WTC11 (cell line): ENCODE measurements around the gene GOLGA6L9. TPM values are rescaled to one million over a fixed set of nuclear protein-coding genes. Genes with fewer than 3 reads are reported as not detected.
A peak's percentile ranks its signal among the peaks of the same experiment; 100 is the strongest.
"Not testable (repeated sequence)": the region's sequence is repeated elsewhere in the genome, so short reads cannot be mapped to it uniquely, and the experiment has no call there.

Source experiments
- ATAC-seq: fragments of 200-7000 bp; cut with Tn5 transposase; 2 replicates; pipeline ENCODE4 v1.10.0; 2021; ENCODE audit warnings: mild to moderate bottlenecking, moderate library complexity
- CTCF ChIA-PET: fragments of 300-600 bp; sonication (Branson Sonifier 250); formaldehyde crosslinking; loops from one replicate; lab custom pipeline; 2021; ENCODE audit warnings: antibody characterized with exemption; lab: Charles Lee
- POLR2A ChIA-PET: fragments of 350-600 bp; sonication (Branson Sonifier 250); formaldehyde crosslinking; loops from one replicate; lab custom pipeline; 2021; ENCODE audit warnings: antibody characterized with exemption; lab: Charles Lee
- DNase-seq: peaks from one replicate; pipeline ENCODE4 v3.0.0; 2021; ENCODE audit warnings: low spot score
- H3K27ac Mint-ChIP-seq: 2 replicates; pipeline ENCODE4 v1.8.0; 2021; ENCODE audit warnings: mixed read lengths
- H3K27me3 Mint-ChIP-seq: 2 replicates; pipeline ENCODE4 v1.8.0; 2021; ENCODE audit warnings: low read depth, mild to moderate bottlenecking, moderate library complexity, mixed read lengths
- H3K36me3 Mint-ChIP-seq: 2 replicates; pipeline ENCODE4 v1.8.0; 2021; ENCODE audit warnings: mixed read lengths
- H3K4me1 Mint-ChIP-seq: 2 replicates; pipeline ENCODE4 v1.8.0; 2022; ENCODE audit warnings: mixed read lengths
- H3K4me3 Mint-ChIP-seq: 2 replicates; pipeline ENCODE4 v1.8.0; 2021; ENCODE audit warnings: mild to moderate bottlenecking, moderate library complexity, mixed read lengths
- H3K9me3 Mint-ChIP-seq: 2 replicates; pipeline ENCODE4 v1.8.0; 2021; ENCODE audit warnings: mixed read lengths
- CTCF ChIP-seq: fragments of 200-600 bp; IDR thresholded peaks from 2 replicates; pipeline ENCODE4 v1.8.0; 2022; ENCODE audit warnings: antibody characterized with exemption
- total RNA-seq: library from RNA; stranded (reverse); gene quantifications from 3 replicates; pipeline ENCODE4 v1.2.3, GENCODE V29; 2021

Gene GOLGA6L9
- total RNA-seq, 1 experiment from 2014 or later: 7.3 TPM

GRCh38 chr15:82414525-82415191 is 15.0 kb upstream of the GOLGA6L9 start:
- H3K27ac Mint-ChIP-seq, H3K9me3 Mint-ChIP-seq, CTCF ChIA-PET, H3K4me1 Mint-ChIP-seq, ATAC-seq, H3K27me3 Mint-ChIP-seq, DNase-seq, POLR2A ChIA-PET, H3K4me3 Mint-ChIP-seq: not testable (repeated sequence)
- peaks cover 15% of the 10 kb centered on the region; the same call in 1 of the 2 replicates for H3K36me3 Mint-ChIP-seq

GRCh38 chr15:82420516-82420915 is 9.1 kb upstream of the GOLGA6L9 start:
- H3K4me1 Mint-ChIP-seq, CTCF ChIA-PET: not testable (repeated sequence)

GRCh38 chr15:82420966-82421365 is 8.7 kb upstream of the GOLGA6L9 start:
- H3K4me1 Mint-ChIP-seq, CTCF ChIA-PET, H3K4me3 Mint-ChIP-seq: not testable (repeated sequence)

More at GRCh38 chr15:82420516-82420915, 9.1 kb upstream of the GOLGA6L9 start:
- H3K27ac Mint-ChIP-seq, H3K9me3 Mint-ChIP-seq, H3K27me3 Mint-ChIP-seq, H3K36me3 Mint-ChIP-seq, H3K4me3 Mint-ChIP-seq, DNase-seq, POLR2A ChIA-PET, ATAC-seq: not testable (repeated sequence)

GRCh38 chr15:82427117-82427516 is 2.5 kb upstream of the GOLGA6L9 start:
- H3K27ac Mint-ChIP-seq, ATAC-seq, H3K36me3 Mint-ChIP-seq, H3K27me3 Mint-ChIP-seq, H3K4me1 Mint-ChIP-seq, CTCF ChIA-PET, DNase-seq, H3K9me3 Mint-ChIP-seq, H3K4me3 Mint-ChIP-seq, POLR2A ChIA-PET: not testable (repeated sequence)

More at GRCh38 chr15:82420966-82421365, 8.7 kb upstream of the GOLGA6L9 start:
- H3K9me3 Mint-ChIP-seq, POLR2A ChIA-PET, H3K27ac Mint-ChIP-seq, DNase-seq, ATAC-seq, H3K36me3 Mint-ChIP-seq, H3K27me3 Mint-ChIP-seq: not testable (repeated sequence)

- H3K27ac Mint-ChIP-seq, H3K9me3 Mint-ChIP-seq, H3K27me3 Mint-ChIP-seq, H3K36me3 Mint-ChIP-seq, ATAC-seq, H3K4me1 Mint-ChIP-seq, POLR2A ChIA-PET, CTCF ChIA-PET: not testable (repeated sequence)
- TF ChIP-seq CTCF: peak; percentile 29; the same call in 1 of the 2 replicates
- peak; percentile 76 for DNase-seq
- peak overlapping the region; percentile 30 for H3K4me3 Mint-ChIP-seq
Observed at GRCh38 chr15:82445420-82445819, 15.8 kb downstream of the GOLGA6L9 start.

- H3K36me3 Mint-ChIP-seq, H3K4me1 Mint-ChIP-seq, POLR2A ChIA-PET, H3K27me3 Mint-ChIP-seq, H3K4me3 Mint-ChIP-seq, DNase-seq, H3K27ac Mint-ChIP-seq, H3K9me3 Mint-ChIP-seq, ATAC-seq, CTCF ChIA-PET: not testable (repeated sequence)
Observed at GRCh38 chr15:82457336-82457735, 27.7 kb downstream of the GOLGA6L9 start.

- POLR2A ChIA-PET, CTCF ChIA-PET, H3K4me3 Mint-ChIP-seq, H3K27me3 Mint-ChIP-seq, H3K9me3 Mint-ChIP-seq, H3K4me1 Mint-ChIP-seq, H3K36me3 Mint-ChIP-seq, H3K27ac Mint-ChIP-seq, DNase-seq: not testable (repeated sequence)
- peak; percentile 2; the same call in 1 of the 2 replicates for ATAC-seq
Observed at GRCh38 chr15:82465629-82466028, 36.0 kb downstream of the GOLGA6L9 start.

- ATAC-seq: peak; percentile 98
- peak; percentile 49 for DNase-seq
- CTCF ChIA-PET, H3K36me3 Mint-ChIP-seq, H3K27me3 Mint-ChIP-seq, H3K27ac Mint-ChIP-seq, POLR2A ChIA-PET, H3K9me3 Mint-ChIP-seq, H3K4me3 Mint-ChIP-seq, H3K4me1 Mint-ChIP-seq: not testable (repeated sequence)
- TF ChIP-seq CTCF: peak; percentile 36; the same call in 1 of the 2 replicates
Observed at GRCh38 chr15:82468205-82468604, 38.6 kb downstream of the GOLGA6L9 start.

- POLR2A ChIA-PET, H3K27me3 Mint-ChIP-seq, ATAC-seq, H3K9me3 Mint-ChIP-seq, H3K27ac Mint-ChIP-seq, H3K36me3 Mint-ChIP-seq, CTCF ChIA-PET, H3K4me1 Mint-ChIP-seq, H3K4me3 Mint-ChIP-seq, DNase-seq: not testable (repeated sequence)
Observed at GRCh38 chr15:82469381-82469780, 39.8 kb downstream of the GOLGA6L9 start.

GRCh38 chr15:82472269-82472982 is 42.8 kb downstream of the GOLGA6L9 start:
- H3K4me1 Mint-ChIP-seq, H3K9me3 Mint-ChIP-seq, H3K27ac Mint-ChIP-seq, H3K4me3 Mint-ChIP-seq, POLR2A ChIA-PET, H3K36me3 Mint-ChIP-seq, H3K27me3 Mint-ChIP-seq: not testable (repeated sequence)
- peak; percentile 11; the same call in 1 of the 2 replicates for ATAC-seq
- peak; percentile 40 for DNase-seq
- CTCF ChIA-PET: interaction anchor here (0.6 kb wide), 1 partner anchor 58 kb away, joined by 4 read pairs; no protein-coding TSS in a partner anchor
